Mesendoderm (in vitro differentiated cells): ENCODE results near the gene HARBI1.

Experiments
- DNase-seq: peaks from one replicate; pipeline ENCODE4 v3.0.0; 2013
- H2AK5ac ChIP-seq: 2 replicates; pipeline ENCODE4 v1.6.1; 2013; ENCODE audit warnings: low read length, inconsistent platforms
- H2BK120ac ChIP-seq: 2 replicates; pipeline ENCODE4 v1.6.1; 2013; ENCODE audit warnings: low read depth, mild to moderate bottlenecking, low read length, moderate library complexity, mixed read lengths
- H2BK15ac ChIP-seq: replicated peaks from 2 replicates; pipeline ENCODE4 v1.6.1; 2013; ENCODE audit warnings: low read depth, mild to moderate bottlenecking, moderate library complexity
- H2BK5ac ChIP-seq: 2 replicates; pipeline ENCODE4 v1.6.1; 2013; ENCODE audit warnings: low read length, inconsistent platforms
- H3K18ac ChIP-seq: 2 replicates; pipeline ENCODE4 v1.6.1; 2013; ENCODE audit warnings: mild to moderate bottlenecking, low read length, mixed read lengths
- H3K23ac ChIP-seq: one replicate; pipeline ENCODE4 v1.6.1; 2013; ENCODE audit warnings: low read length
- H3K27ac ChIP-seq: 2 replicates; pipeline ENCODE4 v1.5.1; 2013; ENCODE audit warnings: low read depth, mild to moderate bottlenecking, inconsistent platforms, low read length, moderate library complexity
- H3K27me3 ChIP-seq: 2 replicates; pipeline ENCODE4 v1.6.1; 2013; ENCODE audit warnings: low read length, control low read depth, mild to moderate bottlenecking, inconsistent platforms; ENCODE audit not compliant: insufficient read depth, poor library complexity
- H3K36me3 ChIP-seq: 2 replicates; pipeline ENCODE4 v1.6.1; 2013; ENCODE audit warnings: low read length, inconsistent platforms; ENCODE audit not compliant: control insufficient read depth, insufficient read depth
- H3K4ac ChIP-seq: one replicate; pipeline ENCODE4 v1.6.1; 2013; ENCODE audit warnings: low read depth, mild to moderate bottlenecking, low read length, moderate library complexity
- H3K4me1 ChIP-seq: 2 replicates; pipeline ENCODE4 v1.6.1; 2013; ENCODE audit warnings: low read depth, low read length, inconsistent platforms; ENCODE audit not compliant: control insufficient read depth
- H3K4me2 ChIP-seq: 2 replicates; pipeline ENCODE4 v1.6.1; 2013; ENCODE audit warnings: low read length
- H3K4me3 ChIP-seq: 2 replicates; pipeline ENCODE4 v1.5.1; 2013; ENCODE audit warnings: mild to moderate bottlenecking, low read length
- H3K56ac ChIP-seq: one replicate; pipeline ENCODE4 v1.6.1; 2013; ENCODE audit warnings: low read length
- H3K79me1 ChIP-seq: 2 replicates; pipeline ENCODE4 v1.6.1; 2013; ENCODE audit warnings: low read length, inconsistent platforms
- H3K79me2 ChIP-seq: 2 replicates; pipeline ENCODE4 v1.6.1; 2013; ENCODE audit warnings: mild to moderate bottlenecking, low read length; ENCODE audit not compliant: control insufficient read depth, insufficient read depth
- H3K9ac ChIP-seq: 2 replicates; pipeline ENCODE4 v1.6.1; 2013; ENCODE audit warnings: low read length, inconsistent platforms
- H4K5ac ChIP-seq: one replicate; pipeline ENCODE4 v1.6.1; 2013; ENCODE audit warnings: low read length
- H4K8ac ChIP-seq: one replicate; pipeline ENCODE4 v1.6.1; 2013; ENCODE audit warnings: low read depth, mild to moderate bottlenecking, control low read depth, low read length, moderate library complexity
- WGBS: extraction: QIAGEN DNeasy Blood & Tissue Kit; methylation state at CpG from one replicate; pipeline ENCODE4 v1.1.7; 2013; ENCODE audit warnings: low lambda C conversion rate, missing lambda C conversion rate; ENCODE audit not compliant: insufficient coverage; ENCODE audit errors: extremely low coverage; 5-methylcytosine and 5-hydroxymethylcytosine counted together

Gene HARBI1

GRCh38 chr11:46609386-46609785, 7.6 kb downstream of the HARBI1 start:
- Histone ChIP-seq H4K5ac (no peak overlapping the region), H3K56ac (no peak overlapping the region), H2BK120ac (no peak overlapping the region), H3K79me1 (no peaks in the 10 kb centered on the region), H3K4ac (no peak overlapping the region), H3K36me3 (no peaks in the 10 kb centered on the region), H3K27me3 (no peaks in the 10 kb centered on the region), H2BK5ac (no peak overlapping the region), H3K4me3 (no peak overlapping the region), H2BK15ac (no peak overlapping the region), H2AK5ac (no peak overlapping the region), H3K4me2 (no peak overlapping the region), H3K9ac (no peak overlapping the region), H3K27ac (no peak overlapping the region), H4K8ac (no peak overlapping the region), H3K4me1 (no peaks in the 10 kb centered on the region), H3K18ac (no peak overlapping the region), H3K79me2 (no peaks in the 10 kb centered on the region), H3K23ac (no peak overlapping the region)
- DNase-seq: no peak
- no CpG with 5 or more reads among the region's 6 CpGs for WGBS

GRCh38 chr11:46607516-46607915, 9.5 kb downstream of the HARBI1 start:
- no peaks in the 10 kb centered on the region for H3K27me3 ChIP-seq
- no peaks in the 10 kb centered on the region for H3K79me1 ChIP-seq
- H3K27ac ChIP-seq: no peak overlapping the region
- H3K23ac ChIP-seq: no peak overlapping the region
- no peak for DNase-seq
- no peaks in the 10 kb centered on the region for H3K4me1 ChIP-seq
- H3K9ac ChIP-seq: no peak overlapping the region
- no peak overlapping the region for H2BK5ac ChIP-seq
- H2BK15ac ChIP-seq: no peak overlapping the region
- WGBS: no CpG with 5 or more reads among the region's 1 CpG
- H2BK120ac ChIP-seq: no peak overlapping the region
- H2AK5ac ChIP-seq: no peak overlapping the region
- no peak overlapping the region for H3K18ac ChIP-seq
- no peaks in the 10 kb centered on the region for H3K36me3 ChIP-seq
- no peak overlapping the region for H3K4me3 ChIP-seq
- H3K4ac ChIP-seq: no peak overlapping the region
- no peak overlapping the region for H3K4me2 ChIP-seq
- no peak overlapping the region for H4K8ac ChIP-seq
- H3K56ac ChIP-seq: no peak overlapping the region
- H4K5ac ChIP-seq: no peak overlapping the region
- H3K79me2 ChIP-seq: no peaks in the 10 kb centered on the region

GRCh38 chr11:46604796-46605195, 12.2 kb downstream of the HARBI1 start:
- WGBS: no CpG with 5 or more reads among the region's 1 CpG
- Histone ChIP-seq H3K27me3 (no peaks in the 10 kb centered on the region), H2BK15ac (no peak overlapping the region), H3K18ac (no peak overlapping the region), H3K4ac (no peak overlapping the region), H3K36me3 (no peaks in the 10 kb centered on the region), H3K27ac (no peak overlapping the region), H3K4me1 (no peaks in the 10 kb centered on the region), H3K56ac (no peak overlapping the region), H3K79me2 (no peaks in the 10 kb centered on the region), H3K4me2 (no peak overlapping the region), H3K23ac (no peak overlapping the region), H4K8ac (no peak overlapping the region), H3K9ac (no peak overlapping the region), H2BK120ac (no peak overlapping the region), H2AK5ac (no peak overlapping the region), H4K5ac (no peak overlapping the region), H3K4me3 (no peak overlapping the region), H2BK5ac (no peak overlapping the region), H3K79me1 (no peaks in the 10 kb centered on the region)
- no peak for DNase-seq

GRCh38 chr11:46603704-46604308, 13.2 kb downstream of the HARBI1 start:
- H2AK5ac ChIP-seq: no peak overlapping the region

GRCh38 chr11:46601129-46601528, 15.9 kb downstream of the HARBI1 start:
- Histone ChIP-seq H2BK120ac (no peak overlapping the region), H4K8ac (no peak overlapping the region), H3K27me3 (no peaks in the 10 kb centered on the region), H2BK5ac (no peak overlapping the region), H2BK15ac (no peak overlapping the region), H3K23ac (no peak overlapping the region), H3K18ac (no peak overlapping the region), H3K4ac (no peak overlapping the region), H3K79me2 (no peaks in the 10 kb centered on the region), H3K36me3 (no peaks in the 10 kb centered on the region), H3K4me1 (no peaks in the 10 kb centered on the region), H4K5ac (no peak overlapping the region), H3K4me2 (no peak overlapping the region), H3K79me1 (no peaks in the 10 kb centered on the region), H3K27ac (no peak overlapping the region), H3K9ac (no peak overlapping the region), H3K56ac (no peak overlapping the region), H2AK5ac (no peak overlapping the region), H3K4me3 (no peak overlapping the region)
- DNase-seq: no peak
- WGBS: no CpG with 5 or more reads among the region's 1 CpG

More at GRCh38 chr11:46603704-46604308, 13.2 kb downstream of the HARBI1 start:
- no peaks in the 10 kb centered on the region for H3K36me3 ChIP-seq
- no peak overlapping the region for H3K9ac ChIP-seq
- H2BK5ac ChIP-seq: no peak overlapping the region
- H3K4ac ChIP-seq: no peak overlapping the region
- H3K18ac ChIP-seq: no peak overlapping the region
- no peak overlapping the region for H3K4me3 ChIP-seq
- no peak overlapping the region for H3K27ac ChIP-seq
- no peak overlapping the region for H2BK15ac ChIP-seq
- H3K27me3 ChIP-seq: no peaks in the 10 kb centered on the region
- H3K4me1 ChIP-seq: no peaks in the 10 kb centered on the region
- H3K23ac ChIP-seq: no peak overlapping the region
- H3K79me2 ChIP-seq: no peaks in the 10 kb centered on the region
- H3K79me1 ChIP-seq: no peaks in the 10 kb centered on the region
- no peak overlapping the region for H3K4me2 ChIP-seq
- no peak for DNase-seq
- H4K5ac ChIP-seq: no peak overlapping the region
- no peak overlapping the region for H2BK120ac ChIP-seq
- H4K8ac ChIP-seq: no peak overlapping the region
- no CpG with 5 or more reads among the region's 15 CpGs for WGBS
- H3K56ac ChIP-seq: no peak overlapping the region
